ENCODE results near the gene IRAK4.

The IRAK4 gene

GRCh38 chr12:43835264-43835655 is 76.5 kb downstream of the IRAK4 start:
- no peaks in the 10 kb centered on the region for H3K36me3 ChIP-seq (ENCODE audit: control insufficient read depth in 1 of 2, insufficient read depth in 2 of 2, low read length in 2 of 2)
- peaks cover 6% of the 10 kb centered on the region for H3K79me2 ChIP-seq (ENCODE audit: control insufficient read depth, insufficient read depth, low read length, poor library complexity)
- H3K4ac ChIP-seq (ENCODE audit: low read depth, low read length) = no peak overlapping the region
- peak overlapping the region; percentile 97 for H4K8ac ChIP-seq (ENCODE audit: low read depth, low read length)
- no peak overlapping the region for H2AK5ac ChIP-seq (ENCODE audit: low read length)
- H2BK120ac ChIP-seq (ENCODE audit: insufficient read depth, low read length, poor library complexity) = peak overlapping the region; percentile 93
- H3K27ac ChIP-seq (ENCODE audit: low read depth, low read length) = no peak overlapping the region
- peak overlapping the region; percentile 76 for H3K4me2 ChIP-seq (ENCODE audit: low read length)
- no peaks in the 10 kb centered on the region for H3K27me3 ChIP-seq (ENCODE audit: insufficient read depth, low read length)
- no peaks in the 10 kb centered on the region for H3K9me3 ChIP-seq (ENCODE audit: insufficient read depth, low read depth, low read length)
- DNase-seq = no peak
- no peak overlapping the region for H3K9ac ChIP-seq (ENCODE audit: low read length)
- WGBS (ENCODE audit: extremely low coverage, insufficient coverage, insufficient read length) = no CpG with 5 or more reads among the region's 6 CpGs
- H2BK5ac ChIP-seq (ENCODE audit: low read depth, low read length, poor library complexity) = no peak overlapping the region
- H3K18ac ChIP-seq (ENCODE audit: low read length) = peak overlapping the region; percentile 92
- no peak overlapping the region for H2AFZ ChIP-seq (ENCODE audit: insufficient read depth, low read length, poor library complexity)
- H2BK12ac ChIP-seq (ENCODE audit: low read length) = no peak overlapping the region
- H3K79me1 ChIP-seq (ENCODE audit: low read length) = peaks cover 8% of the 10 kb centered on the region
- no peak overlapping the region for H3K4me3 ChIP-seq (ENCODE audit: low read depth, low read length)
- H3K14ac ChIP-seq (ENCODE audit: low read length) = no peak overlapping the region
- H4K12ac ChIP-seq (ENCODE audit: low read depth, low read length) = no peak overlapping the region
- peak overlapping the region; percentile 90 for H4K91ac ChIP-seq (ENCODE audit: low read depth, low read length)
- no peaks in the 10 kb centered on the region for H3K4me1 ChIP-seq (ENCODE audit: control insufficient read depth in 1 of 2, insufficient read depth in 2 of 2, low read length in 2 of 2)
- H3K23ac ChIP-seq (ENCODE audit: low read length) = no peak overlapping the region

GRCh38 chr12:43835656-43836474 is 77.1 kb downstream of the IRAK4 start, which contains the start of gene TMEM117:
Gene TMEM117, plus strand, starts transcription at chr12:43836081.
- peak within 1 kb of the TSS; percentile 55 for H3K27ac ChIP-seq (ENCODE audit: low read depth, low read length)
- H3K79me1 ChIP-seq (ENCODE audit: low read length) = peaks cover 8% of the 10 kb centered on the region
- peak within 1 kb of the TSS; percentile 83 for H3K9ac ChIP-seq (ENCODE audit: low read length)
- H4K8ac ChIP-seq (ENCODE audit: low read depth, low read length) = peak within 1 kb of the TSS; percentile 97
- H3K79me2 ChIP-seq (ENCODE audit: control insufficient read depth, insufficient read depth, low read length, poor library complexity) = peaks cover 6% of the 10 kb centered on the region
- WGBS (ENCODE audit: extremely low coverage, insufficient coverage, insufficient read length) = no CpG with 5 or more reads among the region's 103 CpGs
- peak within 1 kb of the TSS; percentile 93 for H3K4ac ChIP-seq (ENCODE audit: low read depth, low read length)
- H3K4me3 ChIP-seq (ENCODE audit: low read depth, low read length) = peak within 1 kb of the TSS; percentile 89
- H2BK120ac ChIP-seq (ENCODE audit: insufficient read depth, low read length, poor library complexity) = peak within 1 kb of the TSS; percentile 93
- H3K23ac ChIP-seq (ENCODE audit: low read length) = no peak within 1 kb of the TSS
- H3K36me3 ChIP-seq (ENCODE audit: control insufficient read depth in 1 of 2, insufficient read depth in 2 of 2, low read length in 2 of 2) = no peaks in the 10 kb centered on the region
- H2AFZ ChIP-seq (ENCODE audit: insufficient read depth, low read length, poor library complexity) = peak within 1 kb of the TSS; percentile 98
- peak within 1 kb of the TSS; percentile 76 for H3K4me2 ChIP-seq (ENCODE audit: low read length)
- peak within 1 kb of the TSS; percentile 93 for H2BK12ac ChIP-seq (ENCODE audit: low read length)
- H2AK5ac ChIP-seq (ENCODE audit: low read length) = no peak within 1 kb of the TSS
- H3K4me1 ChIP-seq (ENCODE audit: control insufficient read depth in 1 of 2, insufficient read depth in 2 of 2, low read length in 2 of 2) = no peaks in the 10 kb centered on the region
- H3K14ac ChIP-seq (ENCODE audit: low read length) = peak within 1 kb of the TSS; percentile 98
- peak within 1 kb of the TSS; percentile 97 for H3K18ac ChIP-seq (ENCODE audit: low read length)
- H3K27me3 ChIP-seq (ENCODE audit: insufficient read depth, low read length) = no peaks in the 10 kb centered on the region
- H4K12ac ChIP-seq (ENCODE audit: low read depth, low read length) = peak within 1 kb of the TSS; percentile 92
- peak within 1 kb of the TSS; percentile 90 for H4K91ac ChIP-seq (ENCODE audit: low read depth, low read length)
- peak within 1 kb of the TSS; percentile 69 for H2BK5ac ChIP-seq (ENCODE audit: low read depth, low read length, poor library complexity)
- H3K9me3 ChIP-seq (ENCODE audit: insufficient read depth, low read depth, low read length) = no peaks in the 10 kb centered on the region
- DNase-seq = peak; percentile 42 to 62

GRCh38 chr12:43836475-43836989 is 77.8 kb downstream of the IRAK4 start:
- Histone ChIP-seq H3K4me1 (ENCODE audit: control insufficient read depth in 1 of 2, insufficient read depth in 2 of 2, low read length in 2 of 2) (no peaks in the 10 kb centered on the region), H3K4me2 (ENCODE audit: low read length) (peak overlapping the region; percentile 76), H2BK12ac (ENCODE audit: low read length) (peak overlapping the region; percentile 93), H3K79me1 (ENCODE audit: low read length) (peaks cover 8% of the 10 kb centered on the region), H3K14ac (ENCODE audit: low read length) (peak overlapping the region; percentile 98), H2AK5ac (ENCODE audit: low read length) (no peak overlapping the region), H4K12ac (ENCODE audit: low read depth, low read length) (peak overlapping the region; percentile 92), H3K4me3 (ENCODE audit: low read depth, low read length) (peak overlapping the region; percentile 89), H4K91ac (ENCODE audit: low read depth, low read length) (peak overlapping the region; percentile 90), H3K79me2 (ENCODE audit: control insufficient read depth, insufficient read depth, low read length, poor library complexity) (peaks cover 6% of the 10 kb centered on the region), H4K8ac (ENCODE audit: low read depth, low read length) (peak overlapping the region; percentile 97), H3K9ac (ENCODE audit: low read length) (peak overlapping the region; percentile 83), H3K27ac (ENCODE audit: low read depth, low read length) (peak overlapping the region; percentile 55), H3K9me3 (ENCODE audit: insufficient read depth, low read depth, low read length) (no peaks in the 10 kb centered on the region), H3K27me3 (ENCODE audit: insufficient read depth, low read length) (no peaks in the 10 kb centered on the region), H2BK120ac (ENCODE audit: insufficient read depth, low read length, poor library complexity) (peak overlapping the region; percentile 93), H3K18ac (ENCODE audit: low read length) (peak overlapping the region; percentile 97), H3K23ac (ENCODE audit: low read length) (no peak overlapping the region), H3K4ac (ENCODE audit: low read depth, low read length) (no peak overlapping the region), H2BK5ac (ENCODE audit: low read depth, low read length, poor library complexity) (peak overlapping the region; percentile 69), H2AFZ (ENCODE audit: insufficient read depth, low read length, poor library complexity) (peak overlapping the region; percentile 98), H3K36me3 (ENCODE audit: control insufficient read depth in 1 of 2, insufficient read depth in 2 of 2, low read length in 2 of 2) (no peaks in the 10 kb centered on the region)
- no peak for DNase-seq
- no CpG with 5 or more reads among the region's 8 CpGs for WGBS (ENCODE audit: extremely low coverage, insufficient coverage, insufficient read length)
